ENCODE data around the gene GMPPA.

DNA sequence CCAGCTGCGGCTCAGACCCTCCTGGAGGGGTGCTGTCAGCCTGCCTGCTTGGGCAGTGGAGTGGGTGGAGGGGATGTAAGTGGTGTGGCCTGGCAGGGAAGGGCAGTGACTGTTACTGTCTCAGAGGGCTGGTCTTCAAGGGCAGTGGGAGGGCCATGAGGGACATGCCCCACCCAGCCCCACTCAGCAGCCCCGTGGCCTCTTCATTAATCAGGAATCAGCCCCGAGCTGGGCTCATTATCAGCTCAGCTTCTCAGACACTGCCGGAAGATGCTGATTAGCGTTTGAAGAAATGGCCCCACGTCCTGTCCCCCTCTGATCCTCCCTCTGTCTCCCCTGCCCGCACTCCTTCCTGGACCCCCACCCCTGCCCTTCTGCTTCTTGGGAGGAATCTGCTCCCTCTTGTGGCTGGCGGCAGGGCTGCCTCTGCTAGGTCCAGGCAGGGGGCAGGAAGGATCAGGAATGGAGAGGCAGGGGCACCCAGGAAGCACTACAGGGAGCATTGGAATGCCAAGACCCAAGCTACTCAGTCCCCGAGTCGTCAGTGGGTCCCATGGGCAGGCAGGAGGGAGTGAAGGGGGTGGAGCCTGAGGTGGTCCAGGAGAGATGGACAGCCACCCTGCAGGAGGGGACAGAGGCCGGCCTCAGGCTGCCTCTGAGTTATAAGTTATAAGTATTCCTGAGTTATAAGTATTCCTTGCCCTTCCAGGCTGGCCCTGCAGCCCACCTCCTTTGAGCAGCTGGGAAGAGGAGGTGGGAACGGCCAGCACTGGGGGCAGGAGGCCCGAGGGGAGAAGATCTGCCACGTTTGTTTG, 22.6 kb downstream of the GMPPA start:
- TF ChIP-seq, protein P1, sequence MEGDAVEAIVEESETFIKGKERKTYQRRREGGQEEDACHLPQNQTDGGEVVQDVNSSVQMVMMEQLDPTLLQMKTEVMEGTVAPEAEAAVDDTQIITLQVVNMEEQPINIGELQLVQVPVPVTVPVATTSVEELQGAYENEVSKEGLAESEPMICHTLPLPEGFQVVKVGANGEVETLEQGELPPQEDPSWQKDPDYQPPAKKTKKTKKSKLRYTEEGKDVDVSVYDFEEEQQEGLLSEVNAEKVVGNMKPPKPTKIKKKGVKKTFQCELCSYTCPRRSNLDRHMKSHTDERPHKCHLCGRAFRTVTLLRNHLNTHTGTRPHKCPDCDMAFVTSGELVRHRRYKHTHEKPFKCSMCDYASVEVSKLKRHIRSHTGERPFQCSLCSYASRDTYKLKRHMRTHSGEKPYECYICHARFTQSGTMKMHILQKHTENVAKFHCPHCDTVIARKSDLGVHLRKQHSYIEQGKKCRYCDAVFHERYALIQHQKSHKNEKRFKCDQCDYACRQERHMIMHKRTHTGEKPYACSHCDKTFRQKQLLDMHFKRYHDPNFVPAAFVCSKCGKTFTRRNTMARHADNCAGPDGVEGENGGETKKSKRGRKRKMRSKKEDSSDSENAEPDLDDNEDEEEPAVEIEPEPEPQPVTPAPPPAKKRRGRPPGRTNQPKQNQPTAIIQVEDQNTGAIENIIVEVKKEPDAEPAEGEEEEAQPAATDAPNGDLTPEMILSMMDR (IDR thresholded peaks at IDR 0.05; ENCODE audit: poor library complexity): peak; percentile 74
- peak; percentile 50 for TF ChIP-seq EZH2 (IDR thresholded peaks at IDR 0.05; ENCODE audit: borderline replicate concordance)
- TF ChIP-seq EZH2phosphoT487 (IDR thresholded peaks at IDR 0.05; ENCODE audit: low read depth, severe bottlenecking, unreplicated experiment): no peak
